SK-N-SH treated with all-trans-retinoic acid at 6 μM for 48 hours (cell line): ENCODE results near the gene ONECUT3.

ENCODE experiments used
- ATAC-seq: fragments of 200-7000 bp; cut with Tn5 transposase; 3 replicates; pipeline ENCODE4 v1.9.1; 2020; ENCODE audit warnings: mild to moderate bottlenecking, moderate library complexity
- ARNTL ChIP-seq: fragments of 450-650 bp; formaldehyde crosslinking; IDR thresholded peaks from 2 replicates; pipeline ENCODE4 v1.5.0; 2020; ENCODE audit warnings: low read depth, mild to moderate bottlenecking, moderate library complexity, borderline replicate concordance
- BACH2 ChIP-seq: fragments of 250-450 bp; sonication (Bioruptor Pico); IDR thresholded peaks from 2 replicates; pipeline ENCODE4 v1.9.0; 2021; ENCODE audit warnings: mild to moderate bottlenecking, borderline replicate concordance
- ESRRG ChIP-seq: fragments of 250-450 bp; sonication (Bioruptor Pico); IDR thresholded peaks from 2 replicates; pipeline ENCODE4 v1.6.1; 2021; ENCODE audit warnings: mild to moderate bottlenecking
- GLIS3 ChIP-seq: fragments of 250-450 bp; sonication (Bioruptor Pico); IDR thresholded peaks from 2 replicates; pipeline ENCODE4 v1.5.0; 2020; ENCODE audit warnings: mild to moderate bottlenecking, moderate library complexity
- ISL1 ChIP-seq: fragments of 250-450 bp; sonication (Bioruptor Pico); IDR thresholded peaks from 2 replicates; pipeline ENCODE4 v2.1.2; 2022; ENCODE audit warnings: mild to moderate bottlenecking, moderate library complexity
- OSR1 ChIP-seq: fragments of 250-450 bp; sonication (Bioruptor Pico); IDR thresholded peaks from 2 replicates; pipeline ENCODE4 v1.8.0; 2022; ENCODE audit warnings: moderate library complexity, mild to moderate bottlenecking, inconsistent platforms
- SNAI2 ChIP-seq: fragments of 250-450 bp; sonication (Bioruptor Pico); IDR thresholded peaks from 2 replicates; pipeline ENCODE4 v1.5.0; 2020; ENCODE audit warnings: mild to moderate bottlenecking, moderate library complexity
- TCF4 ChIP-seq: fragments of 250-450 bp; sonication (Bioruptor Pico); IDR thresholded peaks from 2 replicates; pipeline ENCODE4 v1.8.0; 2021; ENCODE audit warnings: mild to moderate bottlenecking, moderate library complexity, borderline replicate concordance
- TOX ChIP-seq: fragments of 250-450 bp; sonication (Bioruptor Pico); IDR thresholded peaks from 2 replicates; pipeline ENCODE4 v1.8.0; 2021; ENCODE audit warnings: mild to moderate bottlenecking, moderate library complexity, borderline replicate concordance
- ZC3H10 ChIP-seq: fragments of 250-450 bp; sonication (Bioruptor Pico); IDR thresholded peaks from 2 replicates; pipeline ENCODE4 v1.5.1; 2021; ENCODE audit warnings: mild to moderate bottlenecking, moderate library complexity
- ZFP3 ChIP-seq: fragments of 250-450 bp; sonication (Bioruptor Pico); IDR thresholded peaks from 2 replicates; pipeline ENCODE4 v1.5.0; 2020; ENCODE audit warnings: mild to moderate bottlenecking, moderate library complexity
- ZFP30 ChIP-seq: fragments of 450-650 bp; formaldehyde crosslinking; IDR thresholded peaks from 2 replicates; pipeline ENCODE4 v1.5.0; 2022; ENCODE audit warnings: mild to moderate bottlenecking, moderate library complexity
- ZNF565 ChIP-seq: fragments of 450-650 bp; formaldehyde crosslinking; conservative IDR thresholded peaks from 2 replicates; pipeline ENCODE4 v1.5.0; 2020; ENCODE audit warnings: low read depth, mild to moderate bottlenecking, moderate library complexity
- ZNF8 ChIP-seq: fragments of 450-650 bp; formaldehyde crosslinking; IDR thresholded peaks from 2 replicates; pipeline ENCODE4 v1.5.0; 2020; ENCODE audit warnings: mild to moderate bottlenecking, moderate library complexity
- TF ChIP-seq, protein P1 (sequence below): fragments of 250-450 bp; sonication (Bioruptor Pico); IDR thresholded peaks from 2 replicates; pipeline ENCODE4 v1.8.0; 2020; ENCODE audit warnings: mild to moderate bottlenecking, moderate library complexity, borderline replicate concordance
- TF ChIP-seq, protein P2 (sequence below): fragments of 250-450 bp; sonication (Bioruptor Pico); IDR thresholded peaks from 2 replicates; pipeline ENCODE4 v1.5.1; 2020; ENCODE audit warnings: low read depth, mild to moderate bottlenecking, moderate library complexity
- TF ChIP-seq, protein P3 (sequence below): fragments of 250-450 bp; sonication (Bioruptor Pico); IDR thresholded peaks from 2 replicates; pipeline ENCODE4 v1.8.0; 2021; ENCODE audit warnings: low read depth, mild to moderate bottlenecking, moderate library complexity, borderline replicate concordance
- TF ChIP-seq, protein P4 (sequence below): fragments of 250-450 bp; sonication (Bioruptor Pico); IDR thresholded peaks from 2 replicates; pipeline ENCODE4 v1.5.0; 2020; ENCODE audit warnings: mild to moderate bottlenecking, moderate library complexity

ONECUT3 gene

DNA sequence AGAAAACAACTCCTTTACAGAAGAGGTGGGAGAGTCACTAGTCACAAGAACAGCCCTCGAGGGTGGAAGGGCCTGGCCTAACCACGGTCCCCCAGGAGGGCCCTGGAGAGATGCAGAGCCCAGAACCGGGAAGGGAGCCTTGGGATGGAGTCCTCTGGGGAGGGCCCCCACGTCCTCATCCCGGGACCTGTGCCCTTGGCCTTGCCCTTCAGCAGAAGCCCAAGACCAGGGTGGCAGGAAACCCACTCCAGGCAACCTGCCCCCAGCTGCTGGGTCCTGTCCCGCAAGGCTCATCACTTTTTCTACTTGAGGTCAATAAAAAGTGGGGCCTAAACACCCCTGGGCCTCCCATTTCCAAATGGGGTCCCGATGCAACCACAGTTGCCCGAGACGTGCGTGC lies 61.1 kb downstream of the ONECUT3 start:
- no peak for ATAC-seq

DNA sequence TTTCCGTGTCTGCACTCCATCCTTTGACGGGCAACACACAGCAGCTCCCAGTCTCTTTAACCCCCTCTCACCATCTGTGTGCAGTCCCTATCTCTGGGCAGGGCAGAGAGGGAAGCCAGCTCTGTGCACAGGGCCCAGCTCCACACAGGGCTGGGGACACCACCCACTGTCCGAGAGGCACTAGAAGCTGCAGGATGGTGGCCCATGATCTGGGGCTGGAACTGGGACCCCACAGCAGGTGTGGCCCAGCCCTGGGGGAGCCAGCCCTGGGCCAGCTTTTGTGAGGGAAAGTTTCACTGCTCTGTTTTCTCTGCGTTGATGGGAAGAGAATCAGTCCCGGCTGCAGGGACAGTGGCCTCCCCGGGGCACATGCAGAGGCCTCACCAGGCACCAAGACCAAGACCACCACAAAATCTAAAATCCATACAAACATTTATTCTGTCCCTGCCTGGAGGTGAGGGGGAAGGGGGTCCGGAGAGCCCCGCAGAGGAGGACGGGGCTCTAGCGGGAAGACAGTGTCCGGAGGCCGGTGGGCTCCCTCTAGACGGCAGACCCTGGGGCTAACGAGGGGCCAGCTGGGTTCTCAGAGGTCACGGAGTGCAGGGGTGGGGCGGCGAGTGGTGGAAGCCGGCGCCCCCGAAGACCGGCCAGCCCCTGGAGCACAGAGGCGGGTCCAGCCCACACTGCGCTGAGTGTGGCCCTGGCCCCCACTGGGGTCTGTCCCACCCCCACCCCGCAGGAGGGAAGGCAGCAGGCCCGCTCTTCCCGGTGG lies 61.7 kb downstream of the ONECUT3 start:
- ATAC-seq, result no peak
- TF ChIP-seq, protein P1, sequence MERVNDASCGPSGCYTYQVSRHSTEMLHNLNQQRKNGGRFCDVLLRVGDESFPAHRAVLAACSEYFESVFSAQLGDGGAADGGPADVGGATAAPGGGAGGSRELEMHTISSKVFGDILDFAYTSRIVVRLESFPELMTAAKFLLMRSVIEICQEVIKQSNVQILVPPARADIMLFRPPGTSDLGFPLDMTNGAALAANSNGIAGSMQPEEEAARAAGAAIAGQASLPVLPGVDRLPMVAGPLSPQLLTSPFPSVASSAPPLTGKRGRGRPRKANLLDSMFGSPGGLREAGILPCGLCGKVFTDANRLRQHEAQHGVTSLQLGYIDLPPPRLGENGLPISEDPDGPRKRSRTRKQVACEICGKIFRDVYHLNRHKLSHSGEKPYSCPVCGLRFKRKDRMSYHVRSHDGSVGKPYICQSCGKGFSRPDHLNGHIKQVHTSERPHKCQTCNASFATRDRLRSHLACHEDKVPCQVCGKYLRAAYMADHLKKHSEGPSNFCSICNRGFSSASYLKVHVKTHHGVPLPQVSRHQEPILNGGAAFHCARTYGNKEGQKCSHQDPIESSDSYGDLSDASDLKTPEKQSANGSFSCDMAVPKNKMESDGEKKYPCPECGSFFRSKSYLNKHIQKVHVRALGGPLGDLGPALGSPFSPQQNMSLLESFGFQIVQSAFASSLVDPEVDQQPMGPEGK (CRISPR knock-in tag), result no peak
- TF ChIP-seq GLIS3 (no peak), ZNF565 (CRISPR knock-in tag) (no peak), ZNF8 (CRISPR knock-in tag) (no peak), ZFP30 (CRISPR knock-in tag) (no peak), TCF4 (CRISPR knock-in tag) (no peak), TOX (no peak), ARNTL (CRISPR knock-in tag) (no peak), ZFP3 (CRISPR knock-in tag) (no peak), SNAI2 (no peak), OSR1 (CRISPR knock-in tag) (no peak)
- TF ChIP-seq, protein P2, sequence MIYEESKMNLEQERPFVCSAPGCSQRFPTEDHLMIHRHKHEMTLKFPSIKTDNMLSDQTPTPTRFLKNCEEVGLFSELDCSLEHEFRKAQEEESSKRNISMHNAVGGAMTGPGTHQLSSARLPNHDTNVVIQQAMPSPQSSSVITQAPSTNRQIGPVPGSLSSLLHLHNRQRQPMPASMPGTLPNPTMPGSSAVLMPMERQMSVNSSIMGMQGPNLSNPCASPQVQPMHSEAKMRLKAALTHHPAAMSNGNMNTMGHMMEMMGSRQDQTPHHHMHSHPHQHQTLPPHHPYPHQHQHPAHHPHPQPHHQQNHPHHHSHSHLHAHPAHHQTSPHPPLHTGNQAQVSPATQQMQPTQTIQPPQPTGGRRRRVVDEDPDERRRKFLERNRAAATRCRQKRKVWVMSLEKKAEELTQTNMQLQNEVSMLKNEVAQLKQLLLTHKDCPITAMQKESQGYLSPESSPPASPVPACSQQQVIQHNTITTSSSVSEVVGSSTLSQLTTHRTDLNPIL, result no peak
- TF ChIP-seq, all 23 proteins: peak for 0

More for the DNA sequence above, 61.1 kb downstream of the ONECUT3 start:
- TF ChIP-seq SNAI2 (no peak), ISL1 (CRISPR knock-in tag) (no peak), OSR1 (CRISPR knock-in tag) (no peak), ESRRG (CRISPR knock-in tag) (no peak), ARNTL (CRISPR knock-in tag) (no peak), ZC3H10 (CRISPR knock-in tag) (no peak), ZFP3 (CRISPR knock-in tag) (no peak), ZNF8 (CRISPR knock-in tag) (no peak), GLIS3 (no peak), TCF4 (CRISPR knock-in tag) (no peak), BACH2 (CRISPR knock-in tag) (no peak)
- TF ChIP-seq, protein P3, sequence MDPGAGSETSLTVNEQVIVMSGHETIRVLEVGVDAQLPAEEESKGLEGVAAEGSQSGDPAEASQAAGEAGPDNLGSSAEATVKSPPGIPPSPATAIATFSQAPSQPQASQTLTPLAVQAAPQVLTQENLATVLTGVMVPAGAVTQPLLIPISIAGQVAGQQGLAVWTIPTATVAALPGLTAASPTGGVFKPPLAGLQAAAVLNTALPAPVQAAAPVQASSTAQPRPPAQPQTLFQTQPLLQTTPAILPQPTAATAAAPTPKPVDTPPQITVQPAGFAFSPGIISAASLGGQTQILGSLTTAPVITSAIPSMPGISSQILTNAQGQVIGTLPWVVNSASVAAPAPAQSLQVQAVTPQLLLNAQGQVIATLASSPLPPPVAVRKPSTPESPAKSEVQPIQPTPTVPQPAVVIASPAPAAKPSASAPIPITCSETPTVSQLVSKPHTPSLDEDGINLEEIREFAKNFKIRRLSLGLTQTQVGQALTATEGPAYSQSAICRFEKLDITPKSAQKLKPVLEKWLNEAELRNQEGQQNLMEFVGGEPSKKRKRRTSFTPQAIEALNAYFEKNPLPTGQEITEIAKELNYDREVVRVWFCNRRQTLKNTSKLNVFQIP (CRISPR knock-in tag), result no peak
- TF ChIP-seq, protein P4, sequence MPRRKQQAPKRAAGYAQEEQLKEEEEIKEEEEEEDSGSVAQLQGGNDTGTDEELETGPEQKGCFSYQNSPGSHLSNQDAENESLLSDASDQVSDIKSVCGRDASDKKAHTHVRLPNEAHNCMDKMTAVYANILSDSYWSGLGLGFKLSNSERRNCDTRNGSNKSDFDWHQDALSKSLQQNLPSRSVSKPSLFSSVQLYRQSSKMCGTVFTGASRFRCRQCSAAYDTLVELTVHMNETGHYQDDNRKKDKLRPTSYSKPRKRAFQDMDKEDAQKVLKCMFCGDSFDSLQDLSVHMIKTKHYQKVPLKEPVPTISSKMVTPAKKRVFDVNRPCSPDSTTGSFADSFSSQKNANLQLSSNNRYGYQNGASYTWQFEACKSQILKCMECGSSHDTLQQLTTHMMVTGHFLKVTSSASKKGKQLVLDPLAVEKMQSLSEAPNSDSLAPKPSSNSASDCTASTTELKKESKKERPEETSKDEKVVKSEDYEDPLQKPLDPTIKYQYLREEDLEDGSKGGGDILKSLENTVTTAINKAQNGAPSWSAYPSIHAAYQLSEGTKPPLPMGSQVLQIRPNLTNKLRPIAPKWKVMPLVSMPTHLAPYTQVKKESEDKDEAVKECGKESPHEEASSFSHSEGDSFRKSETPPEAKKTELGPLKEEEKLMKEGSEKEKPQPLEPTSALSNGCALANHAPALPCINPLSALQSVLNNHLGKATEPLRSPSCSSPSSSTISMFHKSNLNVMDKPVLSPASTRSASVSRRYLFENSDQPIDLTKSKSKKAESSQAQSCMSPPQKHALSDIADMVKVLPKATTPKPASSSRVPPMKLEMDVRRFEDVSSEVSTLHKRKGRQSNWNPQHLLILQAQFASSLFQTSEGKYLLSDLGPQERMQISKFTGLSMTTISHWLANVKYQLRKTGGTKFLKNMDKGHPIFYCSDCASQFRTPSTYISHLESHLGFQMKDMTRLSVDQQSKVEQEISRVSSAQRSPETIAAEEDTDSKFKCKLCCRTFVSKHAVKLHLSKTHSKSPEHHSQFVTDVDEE (CRISPR knock-in tag), result no peak
- TF ChIP-seq, protein P1 (CRISPR knock-in tag), result no peak
